GM21447 (cell line): ENCODE data around the gene KRT31.
"Not testable (repeated sequence)": the region's sequence is repeated elsewhere in the genome, so short reads cannot be mapped to it uniquely, and the experiment has no call there.

Experiments used
- ATAC-seq: cut with Tn5 transposase; IDR thresholded peaks from one replicate; pipeline ENCODE4 v1.9.1; 2021; ENCODE audit not compliant: unreplicated experiment

KRT31 gene

DNA sequence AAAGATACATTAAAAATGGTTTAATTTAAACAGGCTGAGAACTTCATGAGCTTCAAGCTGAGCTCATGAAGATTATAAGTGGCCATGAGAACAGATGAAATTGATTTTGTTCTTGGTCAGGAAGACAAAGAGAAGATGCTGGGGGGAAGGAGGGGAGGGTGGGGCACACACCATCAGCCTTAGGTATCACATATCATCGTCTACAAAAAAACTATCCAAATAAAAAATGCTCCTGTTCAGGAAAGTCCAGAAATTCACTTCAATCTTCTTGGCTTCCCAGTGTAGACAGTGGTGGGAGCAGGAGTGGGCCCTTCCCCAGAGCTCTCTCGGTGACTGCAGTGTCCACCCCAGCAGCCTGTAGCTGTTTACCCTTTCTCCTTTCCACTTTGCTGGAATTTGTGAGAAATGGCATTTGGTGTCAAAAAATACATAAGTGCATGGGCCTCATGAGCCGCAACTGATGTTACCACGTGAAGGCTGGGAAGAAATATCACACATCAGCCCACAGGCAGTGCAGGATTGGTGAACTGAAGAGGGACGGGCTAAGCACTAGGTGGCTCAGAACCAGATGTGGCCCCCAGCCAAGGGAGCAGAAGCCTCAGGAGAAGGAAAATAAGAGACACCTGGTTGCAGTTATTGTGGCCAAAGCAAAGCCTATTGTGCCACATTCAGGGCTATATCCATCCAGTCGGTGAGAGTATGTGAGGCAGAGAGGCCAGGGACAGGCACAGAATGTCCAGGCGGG lies 20.9 kb upstream of the KRT31 start:
- ATAC-seq, result no peak

DNA sequence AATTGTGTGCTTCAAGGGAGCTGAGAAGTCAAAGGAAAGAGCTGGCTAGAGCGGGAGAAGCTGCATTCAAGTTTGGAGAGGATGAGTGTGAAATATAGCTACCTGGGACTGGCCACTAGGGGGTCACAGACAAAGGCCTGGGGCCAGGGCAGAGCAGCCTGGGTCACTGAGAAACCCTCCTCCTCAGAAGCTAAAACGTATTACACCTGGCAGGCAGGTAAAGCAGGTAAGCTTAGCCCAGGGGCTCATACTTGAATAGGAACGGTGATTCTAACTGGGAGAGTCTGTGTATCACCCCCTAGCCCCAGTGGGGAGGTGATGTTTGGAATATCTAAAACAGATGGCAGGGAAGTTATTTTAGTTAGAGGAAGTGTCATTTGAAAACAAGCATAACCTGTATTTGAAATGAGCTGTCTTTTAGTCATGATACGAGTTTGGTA lies 20.2 kb upstream of the KRT31 start:
- ATAC-seq, result no peak

DNA sequence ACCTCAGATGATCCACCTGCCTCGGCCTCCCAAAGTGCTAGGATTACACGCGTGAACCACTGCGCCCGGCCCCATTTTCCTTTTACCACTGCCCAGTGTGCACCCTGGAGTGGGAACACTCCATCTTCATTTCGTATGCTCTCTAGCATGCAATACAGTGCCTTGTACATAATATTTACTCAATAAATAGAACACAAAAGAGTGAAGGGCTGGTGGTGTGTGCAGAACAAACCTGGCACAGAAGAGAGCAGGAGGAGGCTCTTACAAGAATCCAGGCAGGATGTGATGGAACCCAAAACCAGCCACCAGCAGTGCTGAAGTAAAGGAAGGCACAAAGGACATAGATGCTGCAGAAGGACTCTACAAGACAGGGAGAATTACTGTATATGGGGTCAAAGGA lies 19.7 kb upstream of the KRT31 start:
- ATAC-seq, result no peak

DNA sequence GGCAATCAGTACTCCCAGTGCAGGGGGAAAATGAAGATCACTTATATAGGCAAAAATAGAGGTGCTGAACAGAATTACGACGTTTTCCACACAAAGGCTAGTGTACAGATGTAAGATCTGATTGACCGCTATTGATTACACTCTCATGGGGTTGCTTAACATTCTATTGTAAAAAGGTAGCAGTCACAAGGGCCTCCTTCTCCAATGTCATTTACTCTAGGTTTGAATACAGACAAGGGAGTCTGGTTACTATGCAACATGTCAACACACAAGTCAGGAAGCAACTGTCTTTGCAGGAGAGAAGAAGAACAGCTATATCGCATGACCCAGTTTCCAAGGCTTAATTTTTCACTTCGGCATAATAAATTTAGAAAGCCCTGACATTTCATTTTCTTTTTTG lies 19.1 kb upstream of the KRT31 start:
- ATAC-seq, result no peak

DNA sequence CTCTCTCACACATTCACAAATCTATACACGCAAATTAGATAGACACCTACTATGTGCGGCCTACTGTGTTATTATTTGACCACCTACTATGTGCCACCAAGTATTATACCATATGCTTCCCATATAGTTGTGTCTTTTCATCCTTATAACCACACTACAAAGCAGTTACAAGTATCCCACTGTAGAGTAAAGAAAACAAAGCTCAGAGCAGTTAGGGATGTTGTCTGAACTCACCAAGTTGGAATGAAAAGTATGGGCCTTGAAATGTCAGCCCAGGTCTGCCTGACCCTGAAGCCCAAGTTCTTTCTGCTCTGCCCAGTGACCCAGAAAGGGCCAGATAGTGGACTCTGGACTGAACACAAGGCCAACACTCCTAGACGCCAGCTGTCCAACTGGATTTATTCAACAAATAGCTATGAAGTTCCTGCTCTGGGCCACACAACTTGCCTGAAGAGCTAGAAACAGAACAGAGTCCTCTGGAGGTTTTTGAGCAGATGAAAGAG lies 18.5 kb upstream of the KRT31 start:
- no peak for ATAC-seq

DNA sequence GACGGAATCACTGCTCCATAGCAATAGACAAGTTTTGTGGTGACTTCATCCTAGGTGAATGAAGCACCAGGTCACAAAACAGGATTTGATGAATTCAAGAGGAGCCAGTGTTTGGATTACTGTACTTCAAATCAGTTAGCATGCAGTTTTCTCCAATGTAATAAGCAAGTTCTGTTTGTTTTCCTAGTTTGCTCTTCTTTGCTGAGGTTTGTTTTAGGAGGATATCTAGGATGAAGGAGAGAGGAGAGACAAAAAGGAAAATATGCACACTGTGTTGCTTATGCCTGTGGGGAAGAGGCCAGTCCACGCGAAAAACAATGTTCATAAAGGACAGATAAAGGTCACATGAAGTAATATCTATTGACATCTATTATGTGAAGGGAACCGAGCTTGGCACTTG lies 18.0 kb upstream of the KRT31 start:
- no peak for ATAC-seq

DNA sequence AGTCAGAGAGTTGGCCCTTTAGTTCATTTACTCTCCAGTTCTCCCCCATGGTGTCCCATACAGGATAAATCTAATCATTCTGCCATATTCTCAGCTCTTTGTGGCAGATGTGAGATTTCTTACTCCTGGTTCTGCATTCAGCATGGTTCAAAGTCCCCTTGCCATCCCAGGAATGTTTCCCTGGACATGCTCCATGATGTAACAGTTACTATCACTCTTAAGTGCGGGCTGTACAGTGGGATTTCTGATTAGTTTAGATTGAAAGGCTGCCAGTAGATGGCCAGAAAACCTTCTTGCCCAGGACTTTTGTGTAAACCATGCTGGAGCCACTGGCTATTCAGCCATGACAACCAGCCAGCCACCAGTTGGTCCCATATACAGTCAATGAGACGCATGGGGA lies 16.6 kb upstream of the KRT31 start:
- ATAC-seq, result no peak

DNA sequence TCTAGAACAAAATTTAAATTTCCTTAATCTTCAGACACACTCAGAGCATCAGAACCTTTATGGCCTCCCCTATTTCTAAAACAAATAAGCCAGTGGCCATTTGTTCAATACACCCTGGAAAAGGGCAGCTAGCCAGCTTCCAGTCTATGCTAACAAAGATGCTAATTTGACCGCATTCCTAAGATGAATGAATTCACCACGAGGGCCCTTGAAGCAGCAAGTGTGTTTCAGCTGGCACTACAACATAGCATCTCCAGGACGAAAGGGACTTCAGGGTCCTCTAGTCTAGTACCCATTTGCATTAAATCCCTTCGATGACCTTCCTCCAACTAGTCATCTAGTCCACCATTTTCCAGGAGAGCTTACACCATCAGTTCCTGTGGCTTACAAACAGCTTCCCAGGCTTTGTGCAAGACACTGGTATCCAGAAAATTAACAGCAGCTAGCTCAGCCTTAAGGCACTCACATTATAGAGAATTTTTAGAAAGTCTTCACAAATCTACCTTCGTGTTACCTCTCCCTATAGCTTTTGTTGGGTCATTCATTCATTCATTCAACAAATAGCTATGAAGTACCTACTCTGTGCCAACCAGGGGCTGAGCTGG lies 16.0 kb upstream of the KRT31 start:
- no peak for ATAC-seq

DNA sequence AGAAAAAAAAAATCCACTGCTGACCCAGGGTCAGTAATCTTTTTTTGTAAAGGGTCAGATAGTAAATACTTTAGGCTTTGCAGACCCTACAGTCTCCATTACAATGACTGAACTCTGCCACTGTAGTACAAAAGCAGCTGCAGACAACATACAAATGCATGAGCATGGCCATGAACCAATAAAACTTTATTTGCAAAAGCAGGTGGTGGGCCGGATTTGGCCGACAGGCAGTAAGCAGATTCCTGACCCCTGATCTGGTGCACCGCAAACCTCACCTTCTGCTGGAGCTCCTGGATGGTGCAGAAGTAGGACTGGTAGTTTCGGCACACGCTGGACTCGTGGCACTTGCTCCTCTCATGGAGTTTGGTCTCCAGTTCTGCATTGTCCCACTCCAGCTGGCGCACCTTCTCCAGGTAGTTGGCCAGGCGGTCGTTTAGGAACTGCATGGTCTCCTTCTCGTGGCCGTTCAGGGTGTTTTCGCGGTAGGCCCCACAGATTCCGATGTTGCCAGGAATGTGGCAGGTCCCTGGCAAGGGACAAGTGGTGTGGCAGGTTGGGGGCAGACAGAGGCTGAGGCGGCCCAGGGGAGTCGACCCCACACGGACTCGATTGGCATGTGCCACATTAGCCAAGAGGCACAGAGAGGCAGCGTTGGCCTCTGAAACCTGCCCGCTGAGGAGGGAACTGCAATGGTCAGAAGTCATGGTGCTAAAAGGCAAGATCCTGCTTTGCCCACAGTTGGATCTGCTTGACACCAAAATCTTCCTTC lies 13.8 kb upstream of the KRT31 start:
- ATAC-seq, result no peak

DNA sequence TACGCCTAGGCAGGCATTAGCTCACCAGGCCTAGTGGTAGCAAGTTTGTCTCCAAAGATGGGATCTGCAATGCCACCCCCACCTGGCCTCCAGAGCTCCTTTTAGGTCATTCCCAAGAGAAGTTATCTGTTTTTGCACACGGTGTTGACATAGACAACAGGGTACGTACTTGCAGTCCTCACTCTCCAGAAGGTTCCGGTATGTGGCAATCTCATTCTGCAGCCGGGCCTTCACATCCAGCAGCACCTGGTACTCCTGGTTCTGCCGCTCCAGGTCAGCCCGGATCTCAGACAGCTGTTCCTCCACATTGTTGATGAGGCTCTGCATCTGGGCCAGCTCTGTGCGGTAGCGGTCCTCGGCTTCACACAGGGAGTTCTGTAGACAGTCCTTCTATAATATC lies 9.8 kb upstream of the KRT31 start:
- no peak for ATAC-seq

DNA sequence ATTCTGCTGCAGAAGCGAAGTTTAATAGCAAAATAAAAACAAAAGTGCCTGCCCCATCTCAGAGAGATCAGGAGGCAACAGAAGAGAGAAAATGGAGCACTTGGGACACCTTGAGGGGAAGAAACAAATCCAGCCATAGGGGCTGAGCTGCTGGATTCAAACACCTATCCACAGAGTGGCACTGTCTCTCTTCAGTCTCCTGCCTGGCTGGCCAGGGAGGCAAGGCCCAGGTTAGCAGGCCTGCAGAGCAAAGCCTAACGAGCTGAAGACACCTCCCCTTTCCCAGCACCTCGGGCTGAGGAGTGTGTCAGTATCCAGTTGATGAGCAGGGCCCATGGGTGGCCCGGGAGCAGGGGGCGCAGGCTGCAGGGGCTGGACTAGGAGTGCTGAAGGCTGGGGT lies 8.8 kb upstream of the KRT31 start:
- no peak for ATAC-seq

DNA sequence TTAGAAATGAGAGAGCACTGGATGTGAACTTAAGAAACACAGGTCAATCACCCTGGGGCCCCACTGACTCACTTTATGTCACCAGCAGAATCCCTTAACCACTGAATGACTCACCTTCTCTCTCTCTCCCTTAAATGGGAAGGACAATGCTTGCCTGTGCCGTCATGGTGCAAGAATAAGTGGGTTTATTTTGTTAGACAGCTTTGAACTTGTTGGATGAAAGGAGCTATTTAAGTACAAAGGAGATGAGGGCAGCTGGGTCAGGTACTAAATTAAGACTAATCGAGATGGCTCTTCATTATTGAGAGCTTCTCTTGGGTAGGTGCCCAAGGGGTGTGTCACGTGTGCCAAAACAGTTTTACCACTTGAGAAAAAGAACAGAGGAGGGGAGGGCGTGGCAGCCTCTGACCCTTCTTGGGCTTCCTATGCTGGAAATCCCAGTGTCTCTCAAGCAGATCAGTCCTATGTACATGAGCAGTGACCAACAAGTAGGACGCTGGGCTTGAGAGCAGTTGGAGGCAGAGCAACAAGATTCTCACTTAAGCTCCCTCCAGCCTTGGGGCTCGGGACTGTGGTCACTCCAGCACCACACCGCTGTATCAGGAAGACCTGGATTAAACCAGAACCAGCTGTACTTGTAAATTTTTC lies 6.7 kb upstream of the KRT31 start:
- ATAC-seq, result no peak

DNA sequence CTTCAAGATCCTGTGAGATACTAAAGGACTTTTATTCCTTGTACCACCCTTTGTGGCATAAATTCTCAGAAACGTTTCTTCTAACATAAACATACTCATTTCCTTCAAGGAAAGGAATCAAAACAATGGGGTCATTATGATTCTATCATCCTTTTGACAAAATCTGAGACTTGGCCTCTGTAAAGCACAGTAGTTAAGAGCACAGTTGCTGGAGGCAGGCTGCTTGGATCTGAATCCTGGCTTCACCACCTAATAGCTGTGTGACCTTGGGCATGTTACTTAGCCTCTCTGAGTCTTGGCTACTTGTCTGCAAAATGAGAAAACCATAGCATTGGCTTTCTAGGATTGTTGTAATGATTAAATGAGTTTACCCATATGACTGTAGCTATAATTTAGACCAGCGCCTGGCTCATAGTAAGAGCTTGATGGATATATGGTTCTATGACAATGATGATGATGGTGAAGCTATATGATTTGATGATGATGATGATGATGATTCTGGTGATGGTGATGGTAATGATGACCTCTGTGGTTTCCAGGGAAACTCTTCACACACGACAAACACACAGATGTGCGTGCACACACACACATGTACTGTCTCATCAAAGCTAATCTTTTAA lies 6.1 kb upstream of the KRT31 start:
- ATAC-seq, result no peak

DNA sequence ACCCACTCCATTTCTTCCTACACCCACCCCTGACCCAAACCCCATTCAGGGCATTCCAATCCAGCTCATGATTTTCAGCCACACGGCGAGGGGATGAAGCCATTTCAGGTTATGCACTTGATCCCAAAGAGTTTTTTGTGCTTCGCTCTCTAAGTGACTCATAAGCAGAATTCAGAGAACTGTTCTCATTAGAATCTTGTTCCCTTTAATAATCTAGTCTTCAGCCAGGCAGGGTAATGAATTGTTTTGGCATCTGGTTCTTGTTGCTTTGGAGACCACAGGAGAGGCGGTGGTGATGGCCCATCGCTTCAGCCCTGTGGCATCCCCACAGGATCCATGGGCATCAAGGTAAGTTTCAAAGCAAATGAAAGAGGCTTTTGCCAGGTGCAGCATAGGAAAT lies 4.8 kb upstream of the KRT31 start:
- no peak for ATAC-seq

DNA sequence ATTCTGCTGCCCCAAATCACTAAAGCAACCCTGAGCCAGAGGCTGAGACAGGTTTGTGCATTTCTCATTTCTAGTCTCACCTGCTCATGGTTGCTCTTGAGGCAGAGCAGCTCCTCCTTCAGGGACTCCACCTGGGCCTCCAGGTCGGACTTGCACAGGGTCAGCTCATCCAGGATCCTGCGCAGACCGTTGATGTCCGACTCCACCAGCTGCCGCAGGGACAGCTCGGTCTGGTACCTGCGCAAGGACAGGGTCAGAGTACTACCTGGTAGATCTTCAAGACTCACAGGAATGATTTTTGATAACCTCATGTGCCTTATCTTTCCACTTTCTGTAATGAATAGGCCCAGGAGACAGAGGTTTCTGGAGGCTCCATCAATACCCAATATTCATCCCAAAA lies 1.1 kb downstream of the KRT31 start:
- ATAC-seq, result no peak

DNA sequence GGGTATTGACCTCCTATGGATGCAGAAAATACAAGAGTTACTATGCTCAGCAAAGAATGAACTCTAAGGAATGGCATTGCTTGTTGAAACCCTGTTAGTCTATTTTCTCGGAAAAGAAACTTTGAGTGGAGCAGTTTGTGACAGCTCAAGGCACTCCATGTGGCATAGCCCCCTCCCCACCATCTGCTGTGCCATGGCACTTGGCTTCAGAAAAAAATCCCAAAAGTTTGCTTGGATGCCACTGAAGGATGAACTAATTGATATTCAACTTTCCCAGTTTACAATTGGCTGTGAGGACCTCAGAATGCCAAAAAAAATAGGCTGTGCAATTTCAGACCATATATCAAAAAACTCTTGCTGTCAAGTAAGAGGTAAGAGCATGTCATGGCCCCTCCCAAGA lies 1.8 kb downstream of the KRT31 start:
- no peak for ATAC-seq

DNA sequence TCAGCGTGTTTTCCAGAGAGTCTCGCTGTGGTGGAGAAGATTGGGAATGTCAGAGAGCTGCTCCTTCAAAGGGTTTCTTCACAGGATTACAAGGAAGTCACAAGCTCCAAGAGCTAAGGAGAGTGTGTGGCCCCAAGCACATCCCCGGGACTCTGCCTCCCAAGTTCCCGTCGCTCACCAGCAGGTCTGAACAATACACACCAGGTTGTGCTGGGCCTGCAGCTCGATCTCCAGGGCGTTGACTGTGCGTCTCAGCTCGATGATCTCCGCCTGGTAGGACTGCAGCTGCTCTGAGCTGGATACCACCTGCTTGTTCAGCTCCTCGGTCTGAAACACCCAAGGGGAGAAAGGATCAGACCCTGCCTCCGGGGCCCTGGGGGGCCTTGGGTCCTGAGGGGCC lies 2.4 kb downstream of the KRT31 start:
- ATAC-seq, result not testable (repeated sequence)

DNA sequence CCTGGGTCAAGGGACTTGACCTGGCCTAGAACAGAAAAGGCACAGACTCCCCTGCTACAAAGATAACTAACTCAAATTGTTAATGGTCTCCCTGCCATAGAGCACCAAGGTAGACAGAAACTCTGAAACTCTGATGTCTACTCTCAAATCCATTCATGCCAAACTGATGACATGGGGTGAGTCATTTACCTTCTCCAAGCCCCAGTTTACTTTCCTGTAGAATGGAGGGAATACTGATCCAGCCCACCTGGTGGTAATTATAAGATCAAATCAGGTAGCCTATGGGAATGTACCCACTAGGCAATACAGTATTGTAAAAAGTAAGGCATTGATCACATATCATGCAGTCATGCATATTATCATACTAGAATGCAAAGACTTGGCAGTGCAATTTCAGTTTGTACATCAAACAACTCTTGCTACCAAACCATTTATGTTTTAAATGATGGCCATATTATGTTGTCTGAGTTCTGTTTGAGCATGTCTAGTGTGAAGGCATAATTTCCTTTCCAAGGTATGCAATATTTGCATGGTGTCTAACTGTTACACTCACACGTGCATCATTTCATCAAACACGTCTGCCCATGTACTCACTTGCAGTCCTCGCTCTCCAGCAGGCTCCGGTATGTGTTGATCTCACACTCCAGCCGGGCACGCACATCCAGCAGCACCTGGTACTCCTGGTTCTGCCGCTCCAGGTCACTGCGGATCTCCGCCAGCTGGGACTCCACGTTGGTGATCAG lies 3.0 kb downstream of the KRT31 start:
- ATAC-seq, result no peak

DNA sequence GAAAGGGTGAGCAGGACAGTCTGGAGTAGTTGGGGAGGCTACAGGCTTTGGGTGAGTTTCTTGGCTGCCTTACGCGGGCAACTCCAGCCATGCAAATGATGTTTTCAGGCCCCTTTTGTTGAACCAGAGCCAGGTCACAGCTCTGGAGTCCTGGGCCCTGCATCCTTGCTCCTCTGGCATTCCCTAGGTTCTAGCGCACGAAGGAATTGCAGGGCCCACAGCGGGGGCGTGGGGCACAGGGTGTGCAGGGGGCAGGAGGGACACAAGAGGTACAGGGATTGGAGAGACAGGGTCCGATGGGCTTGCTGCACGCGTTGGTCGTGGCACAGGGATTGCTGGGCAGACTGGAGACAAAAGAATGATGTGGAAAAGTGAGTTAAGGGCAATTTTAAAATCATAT lies 3.6 kb downstream of the KRT31 start:
- ATAC-seq, result no peak

DNA sequence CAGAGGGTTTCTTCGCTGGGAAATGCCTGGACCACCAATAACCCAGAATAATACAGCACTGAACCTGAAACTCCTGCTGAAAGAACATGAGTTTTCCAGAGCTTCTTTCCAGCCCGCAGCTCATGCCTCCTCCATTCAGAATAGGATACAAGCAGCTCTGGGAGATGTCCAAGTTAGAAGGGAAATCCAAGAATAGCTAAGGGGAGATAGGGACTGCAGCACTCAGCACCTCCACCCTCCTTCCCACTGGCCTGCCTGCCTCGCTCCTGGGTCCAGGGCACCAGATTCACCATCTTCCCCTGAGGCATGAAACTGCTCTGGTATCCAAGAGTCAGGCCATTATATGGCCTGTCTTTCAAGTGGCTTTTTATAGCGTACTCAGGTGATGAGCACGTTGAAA lies 4.1 kb downstream of the KRT31 start:
- no peak for ATAC-seq
